Measurements from ENCODE around the gene XYLT2.
A peak's percentile ranks its signal among the peaks of the same experiment; 100 is the strongest.

XYLT2 gene

GRCh38 chr17:50333291-50334057 lies 12.5 kb upstream of the XYLT2 start:
- TF ChIP-seq RAD21 (IDR thresholded peaks at IDR 0.05; ENCODE audit: low read depth) = peak; percentile 41; the same call in 1 of the 2 replicates

- TF ChIP-seq YY1 (IDR thresholded peaks at IDR 0.05; ENCODE audit: low read depth) (no peak), TEAD4 (IDR thresholded peaks at IDR 0.05) (no peak), ZBTB7A (IDR thresholded peaks at IDR 0.05; ENCODE audit: low read depth) (no peak), REST (IDR thresholded peaks at IDR 0.05; ENCODE audit: low read depth) (no peak), CEBPB (IDR thresholded peaks at IDR 0.05) (no peak), EP300 (IDR thresholded peaks at IDR 0.05; ENCODE audit: borderline replicate concordance) (no peak), MAX (IDR thresholded peaks at IDR 0.05) (no peak), TAF1 (IDR thresholded peaks at IDR 0.05; ENCODE audit: low read depth) (no peak), TCF12 (IDR thresholded peaks at IDR 0.05; ENCODE audit: low read depth) (no peak), USF1 (IDR thresholded peaks at IDR 0.05) (no peak), EGR1 (IDR thresholded peaks at IDR 0.05) (no peak), RAD21 (IDR thresholded peaks at IDR 0.05; ENCODE audit: low read depth) (no peak), NFIC (IDR thresholded peaks at IDR 0.05) (no peak)
Observed at GRCh38 chr17:50337956-50338355, 8.0 kb upstream of the XYLT2 start.

- no peak for TF ChIP-seq MAX (IDR thresholded peaks at IDR 0.05)
- TF ChIP-seq ZBTB7A (IDR thresholded peaks at IDR 0.05; ENCODE audit: low read depth) = no peak
- TF ChIP-seq RAD21 (IDR thresholded peaks at IDR 0.05; ENCODE audit: low read depth) = no peak
- TF ChIP-seq FOXM1 (IDR thresholded peaks at IDR 0.05; ENCODE audit: borderline replicate concordance, low read depth) = no peak
- no peak for TF ChIP-seq TCF12 (IDR thresholded peaks at IDR 0.05; ENCODE audit: low read depth)
- TF ChIP-seq CREB1 (IDR thresholded peaks at IDR 0.05; ENCODE audit: low read depth) = no peak
- no peak for TF ChIP-seq EGR1 (IDR thresholded peaks at IDR 0.05)
Observed at GRCh38 chr17:50338645-50339044, 7.3 kb upstream of the XYLT2 start.

GRCh38 chr17:50339381-50339780 lies 6.5 kb upstream of the XYLT2 start:
- TF ChIP-seq ZBTB7A (IDR thresholded peaks at IDR 0.05; ENCODE audit: low read depth) (no peak), TAF1 (IDR thresholded peaks at IDR 0.05; ENCODE audit: low read depth) (no peak), CEBPB (IDR thresholded peaks at IDR 0.05) (no peak), USF1 (IDR thresholded peaks at IDR 0.05) (no peak), FOXM1 (IDR thresholded peaks at IDR 0.05; ENCODE audit: borderline replicate concordance, low read depth) (no peak), TEAD4 (IDR thresholded peaks at IDR 0.05) (no peak), REST (IDR thresholded peaks at IDR 0.05; ENCODE audit: low read depth) (no peak), EGR1 (IDR thresholded peaks at IDR 0.05) (no peak), YY1 (IDR thresholded peaks at IDR 0.05; ENCODE audit: low read depth) (no peak), EP300 (IDR thresholded peaks at IDR 0.05; ENCODE audit: borderline replicate concordance) (no peak), CREB1 (IDR thresholded peaks at IDR 0.05; ENCODE audit: low read depth) (no peak), NFIC (IDR thresholded peaks at IDR 0.05) (no peak), MAX (IDR thresholded peaks at IDR 0.05) (no peak), TCF12 (IDR thresholded peaks at IDR 0.05; ENCODE audit: low read depth) (no peak)

GRCh38 chr17:50344731-50345365 lies 1.1 kb upstream of the XYLT2 start:
- TF ChIP-seq RAD21 (IDR thresholded peaks at IDR 0.05; ENCODE audit: low read depth) = no peak
- no peak for TF ChIP-seq FOXM1 (IDR thresholded peaks at IDR 0.05; ENCODE audit: borderline replicate concordance, low read depth)
- TF ChIP-seq USF1 (IDR thresholded peaks at IDR 0.05) = no peak
- no peak for TF ChIP-seq YY1 (IDR thresholded peaks at IDR 0.05; ENCODE audit: low read depth)
- no peak for TF ChIP-seq EGR1 (IDR thresholded peaks at IDR 0.05)
- no peak for TF ChIP-seq TEAD4 (IDR thresholded peaks at IDR 0.05)
- no peak for TF ChIP-seq ZBTB7A (IDR thresholded peaks at IDR 0.05; ENCODE audit: low read depth)
- no peak for TF ChIP-seq EP300 (IDR thresholded peaks at IDR 0.05; ENCODE audit: borderline replicate concordance)
